ENCODE measurements around the gene MED16. TPM values are rescaled to one million over a fixed set of nuclear protein-coding genes. Genes with fewer than 3 reads are reported as not detected.

The MED16 gene
- total RNA-seq, 6 experiments from 2014 or later, result 32.0 to 35.7 (median 33.3) TPM

DNA sequence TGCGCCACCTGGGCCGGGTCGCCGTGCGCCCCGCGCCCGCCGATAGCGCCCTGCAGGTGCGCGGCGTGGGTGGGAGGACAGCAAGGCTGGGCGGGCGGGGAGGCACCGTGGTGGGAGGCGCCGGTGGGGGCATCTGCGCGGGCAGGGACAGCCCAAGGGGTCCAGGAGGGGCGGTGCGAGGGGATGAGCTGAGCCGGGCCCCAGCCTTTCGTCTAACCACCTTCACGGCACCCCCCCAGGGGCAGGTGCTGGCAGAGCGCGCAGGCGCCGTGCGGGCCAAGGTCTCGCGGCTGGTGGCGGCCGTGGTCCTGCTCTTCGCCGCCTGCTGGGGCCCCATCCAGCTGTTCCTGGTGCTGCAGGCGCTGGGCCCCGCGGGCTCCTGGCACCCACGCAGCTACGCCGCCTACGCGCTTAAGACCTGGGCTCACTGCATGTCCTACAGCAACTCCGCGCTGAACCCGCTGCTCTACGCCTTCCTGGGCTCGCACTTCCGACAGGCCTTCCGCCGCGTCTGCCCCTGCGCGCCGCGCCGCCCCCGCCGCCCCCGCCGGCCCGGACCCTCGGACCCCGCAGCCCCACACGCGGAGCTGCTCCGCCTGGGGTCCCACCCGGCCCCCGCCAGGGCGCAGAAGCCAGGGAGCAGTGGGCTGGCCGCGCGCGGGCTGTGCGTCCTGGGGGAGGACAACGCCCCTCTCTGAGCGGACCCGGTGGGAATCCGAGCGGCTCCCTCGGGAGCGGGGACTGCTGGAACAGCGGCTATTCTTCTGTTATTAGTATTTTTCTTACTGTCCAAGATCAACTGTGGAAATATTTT is 27.3 kb upstream of the MED16 start:
- 3% methylated on average over 25 of the region's 84 CpGs for WGBS (ENCODE audit: insufficient coverage, low coverage, low lambda C conversion rate, missing lambda C conversion rate)
- DNase-seq, result no peak

DNA sequence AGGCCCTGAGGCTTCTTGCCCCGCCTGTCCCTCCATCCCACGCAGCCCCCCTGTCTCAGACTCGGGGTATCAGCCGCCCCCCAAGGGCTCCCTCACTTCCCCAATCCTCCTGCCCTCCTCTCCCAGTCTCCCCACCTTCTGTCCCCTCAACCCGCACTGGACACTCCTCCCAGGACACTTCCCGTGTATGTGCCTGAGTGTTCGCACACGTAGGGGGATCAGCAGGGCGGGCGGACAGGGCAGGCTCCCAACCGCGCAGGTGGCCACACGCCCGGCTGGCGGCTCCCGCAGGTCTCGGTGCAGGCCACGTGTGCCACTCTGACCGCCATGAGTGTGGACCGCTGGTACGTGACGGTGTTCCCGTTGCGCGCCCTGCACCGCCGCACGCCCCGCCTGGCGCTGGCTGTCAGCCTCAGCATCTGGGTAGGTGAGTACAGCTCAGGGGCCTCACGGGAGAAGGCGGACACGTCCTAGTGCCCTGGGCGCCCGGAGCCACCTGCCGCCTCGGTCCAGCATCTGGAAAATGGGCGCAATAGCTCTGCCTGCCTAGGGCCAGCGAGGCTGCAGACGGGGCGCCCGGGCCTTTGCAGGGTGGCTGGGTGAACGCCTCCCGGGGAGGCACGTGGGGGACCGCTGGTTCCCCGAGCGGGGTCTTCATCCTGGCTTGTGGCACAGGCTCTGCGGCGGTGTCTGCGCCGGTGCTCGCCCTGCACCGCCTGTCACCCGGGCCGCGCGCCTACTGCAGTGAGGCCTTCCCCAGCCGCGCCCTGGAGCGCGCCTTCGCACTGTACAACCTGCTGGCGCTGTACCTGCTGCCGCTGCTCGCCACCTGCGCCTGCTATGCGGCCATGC is 26.4 kb upstream of the MED16 start:
- Histone ChIP-seq H3K36me3 (no peaks in the 10 kb centered on the region), H3K4me3 (peak overlapping the region in 1 of 3 donors; percentile 3), H3K4me1 (peaks cover 0 to 21% (median 0%) of the 10 kb centered on the region in 4 donors), H3K9me3 (no peaks in the 10 kb centered on the region), H3K27ac (no peak overlapping the region), H3K27me3 (peaks cover 10 to 41% of the 10 kb centered on the region in 2 donors)
- ATAC-seq (no peak), DNase-seq (no peak)
- WGBS (ENCODE audit: insufficient coverage, low coverage, low lambda C conversion rate, missing lambda C conversion rate), result 9% methylated on average over 24 of the region's 68 CpGs
- intact Hi-C loops (cut with DNase I), result loop anchor here (5.0 kb wide), 4 partner anchors 52 to 152 kb away; partner anchors contain the start of gene WDR18 (in 2 of the 2)
- TF ChIP-seq POLR2A (IDR thresholded peaks at IDR 0.05), result no peak
- TF ChIP-seq, protein P1, sequence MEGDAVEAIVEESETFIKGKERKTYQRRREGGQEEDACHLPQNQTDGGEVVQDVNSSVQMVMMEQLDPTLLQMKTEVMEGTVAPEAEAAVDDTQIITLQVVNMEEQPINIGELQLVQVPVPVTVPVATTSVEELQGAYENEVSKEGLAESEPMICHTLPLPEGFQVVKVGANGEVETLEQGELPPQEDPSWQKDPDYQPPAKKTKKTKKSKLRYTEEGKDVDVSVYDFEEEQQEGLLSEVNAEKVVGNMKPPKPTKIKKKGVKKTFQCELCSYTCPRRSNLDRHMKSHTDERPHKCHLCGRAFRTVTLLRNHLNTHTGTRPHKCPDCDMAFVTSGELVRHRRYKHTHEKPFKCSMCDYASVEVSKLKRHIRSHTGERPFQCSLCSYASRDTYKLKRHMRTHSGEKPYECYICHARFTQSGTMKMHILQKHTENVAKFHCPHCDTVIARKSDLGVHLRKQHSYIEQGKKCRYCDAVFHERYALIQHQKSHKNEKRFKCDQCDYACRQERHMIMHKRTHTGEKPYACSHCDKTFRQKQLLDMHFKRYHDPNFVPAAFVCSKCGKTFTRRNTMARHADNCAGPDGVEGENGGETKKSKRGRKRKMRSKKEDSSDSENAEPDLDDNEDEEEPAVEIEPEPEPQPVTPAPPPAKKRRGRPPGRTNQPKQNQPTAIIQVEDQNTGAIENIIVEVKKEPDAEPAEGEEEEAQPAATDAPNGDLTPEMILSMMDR (IDR thresholded peaks at IDR 0.05), result no peak

More for the DNA sequence above, 27.3 kb upstream of the MED16 start:
- peaks cover 0 to 21% (median 2%) of the 10 kb centered on the region in 4 donors for H3K4me1 ChIP-seq
- peaks cover 10 to 41% of the 10 kb centered on the region in 2 donors for H3K27me3 ChIP-seq
- H3K9me3 ChIP-seq, result no peaks in the 10 kb centered on the region
- ATAC-seq, result no peak
- peak overlapping the region in 1 of 3 donors; percentile 3 for H3K4me3 ChIP-seq
- H3K36me3 ChIP-seq, result no peaks in the 10 kb centered on the region
- H3K27ac ChIP-seq, result no peak overlapping the region
- intact Hi-C loops (cut with DNase I), result loop anchor here (5.0 kb wide), 1 partner anchor 62 kb away; the partner anchor contains the start of gene WDR18 (in 2 of the 2)
- TF ChIP-seq, protein P1 (IDR thresholded peaks at IDR 0.05), result no peak
- no peak for TF ChIP-seq POLR2A (IDR thresholded peaks at IDR 0.05)

DNA sequence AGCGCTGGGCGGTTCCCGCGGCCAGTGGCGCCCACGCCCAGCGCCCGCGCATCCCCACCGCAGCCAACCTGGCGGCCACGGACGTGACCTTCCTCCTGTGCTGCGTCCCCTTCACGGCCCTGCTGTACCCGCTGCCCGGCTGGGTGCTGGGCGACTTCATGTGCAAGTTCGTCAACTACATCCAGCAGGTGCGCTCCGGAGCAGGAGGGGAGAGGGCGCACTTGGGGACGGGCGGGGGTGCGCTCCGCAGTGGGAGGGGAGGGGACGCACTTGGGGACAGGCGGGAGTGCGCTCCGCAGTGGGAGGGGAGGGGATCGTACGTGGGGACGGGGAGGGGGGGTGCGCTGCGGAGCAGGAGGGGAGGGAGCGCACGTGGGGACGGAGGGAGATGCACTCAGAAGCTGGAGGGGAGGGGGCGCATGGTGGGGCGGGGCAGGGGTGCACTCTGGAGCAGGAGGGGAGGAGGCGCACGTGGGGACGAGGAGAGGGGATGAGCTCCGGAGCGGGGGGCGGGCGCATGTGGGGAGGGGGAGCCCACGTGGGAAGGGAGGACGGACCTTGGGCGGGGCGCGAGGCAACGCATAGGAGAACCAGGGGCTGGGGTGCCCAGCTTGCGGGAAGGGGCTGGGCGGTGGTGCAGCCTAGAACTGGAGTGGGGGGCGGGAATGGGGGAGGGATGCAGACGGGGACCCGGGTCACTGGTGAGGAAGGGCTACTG is 25.7 kb upstream of the MED16 start:
- intact Hi-C loops (cut with DNase I), result loop anchor here (5.0 kb wide), 3 partner anchors 51 to 151 kb away; no protein-coding TSS in a partner anchor
- TF ChIP-seq, protein P1 (IDR thresholded peaks at IDR 0.05), result no peak
- TF ChIP-seq POLR2A (IDR thresholded peaks at IDR 0.05), result no peak

DNA sequence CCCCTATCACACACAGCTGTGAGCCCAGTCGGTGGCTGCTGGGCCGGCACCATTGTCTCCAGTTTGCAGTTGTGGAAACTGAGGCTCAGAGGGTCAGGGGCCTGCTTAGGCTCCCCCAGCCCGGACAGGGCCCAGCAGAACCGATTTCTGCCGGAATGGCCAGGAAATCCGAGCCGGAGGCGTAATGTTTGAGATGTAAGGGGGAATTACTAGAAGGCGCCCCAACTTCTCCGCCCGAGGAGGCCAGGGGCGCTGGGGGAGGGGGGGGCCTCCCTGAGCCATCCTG is 25.1 kb upstream of the MED16 start:
- H3K27ac ChIP-seq, result no peak overlapping the region
- TF ChIP-seq POLR2A (IDR thresholded peaks at IDR 0.05), result no peak
- TF ChIP-seq, protein P1 (IDR thresholded peaks at IDR 0.05), result no peak
- H3K27me3 ChIP-seq, result peaks cover 10 to 41% of the 10 kb centered on the region in 2 donors
- peaks cover 0 to 21% (median 0%) of the 10 kb centered on the region in 4 donors for H3K4me1 ChIP-seq
- intact Hi-C loops (cut with DNase I), result loop anchor here (5.0 kb wide), 3 partner anchors 51 to 151 kb away; no protein-coding TSS in a partner anchor
- H3K9me3 ChIP-seq, result no peaks in the 10 kb centered on the region
- DNase-seq, result no peak
- no peaks in the 10 kb centered on the region for H3K36me3 ChIP-seq
- no peak overlapping the region for H3K4me3 ChIP-seq
- ATAC-seq, result no peak
- 0% methylated on average over 4 of the region's 12 CpGs for WGBS (ENCODE audit: insufficient coverage, low coverage, low lambda C conversion rate, missing lambda C conversion rate)

More for the DNA sequence above, 25.7 kb upstream of the MED16 start:
- H3K27ac ChIP-seq, result no peak overlapping the region
- H3K27me3 ChIP-seq, result peaks cover 10 to 41% of the 10 kb centered on the region in 2 donors
- DNase-seq, result no peak
- no peaks in the 10 kb centered on the region for H3K9me3 ChIP-seq
- ATAC-seq, result no peak
- no peaks in the 10 kb centered on the region for H3K36me3 ChIP-seq
- H3K4me1 ChIP-seq, result peaks cover 0 to 21% (median 0%) of the 10 kb centered on the region in 4 donors
- H3K4me3 ChIP-seq, result no peak overlapping the region
- 4% methylated on average over 31 of the region's 58 CpGs for WGBS (ENCODE audit: insufficient coverage, low coverage, low lambda C conversion rate, missing lambda C conversion rate)

Data from right lobe of liver (tissue), 6 donors.